ENCODE results near the gene LBX2. TPM values are rescaled to one million over a fixed set of nuclear protein-coding genes. Genes with fewer than 3 reads are reported as not detected.

LBX2 gene
- total and polyA plus RNA-seq, 9 of the 15 experiments (the other 6 are each of a cell fraction or from before 2014, with no cell fraction given) = 0.39 to 6.2 (median 1.8) TPM; not detected in 1

- TF ChIP-seq THAP12 (CRISPR knock-in tag; IDR thresholded peaks at IDR 0.05) (no peak), IRF1 (CRISPR knock-in tag; IDR thresholded peaks at IDR 0.05; ENCODE audit: borderline replicate concordance) (no peak), TEAD1 (CRISPR knock-in tag; IDR thresholded peaks at IDR 0.05) (no peak), ZNF280A (IDR thresholded peaks at IDR 0.05; ENCODE audit: low read depth, partially characterized antibody) (no peak), ZNF586 (CRISPR knock-in tag; conservative IDR thresholded peaks at IDR 0.05) (no peak), NR2C1 (IDR thresholded peaks at IDR 0.05) (peak; percentile 76), NR2C1 (tag; IDR thresholded peaks at IDR 0.05) (peak; percentile 83), EP400 (IDR thresholded peaks at IDR 0.05) (no peak), GABPA (tag; conservative IDR thresholded peaks at IDR 0.05; ENCODE audit: low read depth) (no peak), EHMT2 (IDR thresholded peaks at IDR 0.05) (no peak), ZNF277 (CRISPR knock-in tag; IDR thresholded peaks at IDR 0.05; ENCODE audit: borderline replicate concordance) (no peak), ZNF695 (CRISPR knock-in tag; IDR thresholded peaks at IDR 0.05) (no peak), ZNF592 (IDR thresholded peaks at IDR 0.05) (no peak), NELFE (IDR thresholded peaks at IDR 0.05; ENCODE audit: insufficient read depth, insufficient read length) (no peak), NCOA1 (IDR thresholded peaks at IDR 0.05; ENCODE audit: low read depth) (no peak), CREM (IDR thresholded peaks at IDR 0.05; ENCODE audit: low read depth) (peak; percentile 73), ZNF24 (IDR thresholded peaks at IDR 0.05) (no peak)
Measured at GRCh38 chr2:74525717-74526648, 26.6 kb upstream of the LBX2 start, which contains the start of gene DQX1 (continued).

Measured in K562 (cell line).